ENCODE data around the gene BCL6. TPM values are rescaled to one million over a fixed set of nuclear protein-coding genes. Genes with fewer than 3 reads are reported as not detected.

Gene BCL6
- polyA plus RNA-seq, 3 donors: 33.2 to 349 (median 34.9) TPM

- peak in 1 of 3 donors; percentile 18 for DNase-seq
- peaks cover 0 to 2% (median 0%) of the 10 kb centered on the region in 7 donors for H3K9me3 Mint-ChIP-seq
- H3K4me1 Mint-ChIP-seq: peaks cover 45% of the 10 kb centered on the region
- H3K9ac ChIP-seq (ENCODE audit: insufficient read depth, low read length, poor library complexity, severe bottlenecking): peak overlapping the region; percentile 89
- no peaks in the 10 kb centered on the region for H3K9me3 ChIP-seq (replicated peaks in 1 of 2; ENCODE audit: control insufficient read depth in 1 of 2, insufficient read depth in 1 of 2, low read length in 2 of 2)
- peak overlapping the region; percentile 95 for H3K4me2 ChIP-seq (replicated peaks; ENCODE audit: extremely low read depth, low read length, poor library complexity, severe bottlenecking)
- peak overlapping the region; percentile 62 for H2AFZ ChIP-seq (ENCODE audit: insufficient read depth, low read depth, low read length, poor library complexity, severe bottlenecking)
- H4K20me1 ChIP-seq (ENCODE audit: insufficient read depth, low read length): peaks cover 97% of the 10 kb centered on the region
- WGBS (ENCODE audit: insufficient coverage): 0% methylated on average over 20 of the region's 22 CpGs
- no peaks in the 10 kb centered on the region for H3K27me3 ChIP-seq (ENCODE audit: control insufficient read depth in 2 of 2, insufficient read depth in 2 of 2, low read length in 2 of 2)
- H3K4me1 ChIP-seq (ENCODE audit: control insufficient read depth in 1 of 2, insufficient read depth in 2 of 2, low read length in 2 of 2): peaks cover 47 to 75% of the 10 kb centered on the region in 2 donors
- intact Hi-C loops (cut with micrococcal nuclease): loop anchor here (2.0 to 10.0 kb wide), 2 partner anchors 1086 to 1214 kb away; no protein-coding TSS in a partner anchor
- peaks cover 0 to 9% (median 3%) of the 10 kb centered on the region in 3 donors for H3K27me3 Mint-ChIP-seq (ENCODE audit: low read depth in 3 of 3)
- H3K4me3 ChIP-seq (replicated peaks in 1 of 3; ENCODE audit: low read depth in 2 of 3, low read length in 3 of 3): peak overlapping the region; percentile 68 to 96 (median 77)
- peak overlapping the region; percentile 95 to 100 for H3K4me3 Mint-ChIP-seq
- peak overlapping the region; percentile 99 to 100 (median 100) for H3K27ac Mint-ChIP-seq
- peaks cover 34 to 41% of the 10 kb centered on the region in 2 donors for H3K36me3 Mint-ChIP-seq
- peak; percentile 1 for TF ChIP-seq CTCF (IDR thresholded peaks at IDR 0.05)
- peaks cover 98% of the 10 kb centered on the region for H3K79me2 ChIP-seq (ENCODE audit: insufficient read depth, low read length)
- H3K27ac ChIP-seq (ENCODE audit: low read depth in 1 of 2, low read length in 2 of 2): peak overlapping the region; percentile 96 to 99
- H3K36me3 ChIP-seq (replicated peaks in 1 of 2; ENCODE audit: control insufficient read depth in 1 of 2, insufficient read depth in 2 of 2, low read length in 2 of 2): peaks cover 8 to 15% of the 10 kb centered on the region in 2 donors
Measured at GRCh38 chr3:187739094-187739560, 6.1 kb downstream of the BCL6 start.

GRCh38 chr3:187738331-187739093, 6.8 kb downstream of the BCL6 start:
- H3K9me3 ChIP-seq (replicated peaks in 1 of 2; ENCODE audit: control insufficient read depth in 1 of 2, insufficient read depth in 1 of 2, low read length in 2 of 2): no peaks in the 10 kb centered on the region
- H2AFZ ChIP-seq (ENCODE audit: insufficient read depth, low read depth, low read length, poor library complexity, severe bottlenecking): peak overlapping the region; percentile 62
- peak; percentile 77 for TF ChIP-seq CTCF (IDR thresholded peaks at IDR 0.05)
- peaks cover 14 to 22% of the 10 kb centered on the region in 2 donors for H3K36me3 ChIP-seq (replicated peaks in 1 of 2; ENCODE audit: control insufficient read depth in 1 of 2, insufficient read depth in 2 of 2, low read length in 2 of 2)
- under 1% methylated on average over 30 of the region's 43 CpGs for WGBS (ENCODE audit: insufficient coverage)
- Mint-ChIP-seq H3K27ac (peak overlapping the region; percentile 99 to 100 (median 100)), H3K4me1 (peaks cover 45% of the 10 kb centered on the region), H3K4me3 (peak overlapping the region; percentile 95 to 100), H3K9me3 (peaks cover 0 to 2% (median 0%) of the 10 kb centered on the region in 7 donors), H3K36me3 (peaks cover 40 to 47% of the 10 kb centered on the region in 2 donors), H3K27me3 (ENCODE audit: low read depth in 3 of 3) (peaks cover 0 to 9% (median 3%) of the 10 kb centered on the region in 3 donors)
- peak; percentile 66 to 79 (median 79) for DNase-seq
- peaks cover 47 to 75% of the 10 kb centered on the region in 2 donors for H3K4me1 ChIP-seq (ENCODE audit: control insufficient read depth in 1 of 2, insufficient read depth in 2 of 2, low read length in 2 of 2)
- H3K27ac ChIP-seq (ENCODE audit: low read depth in 1 of 2, low read length in 2 of 2): peak overlapping the region; percentile 96 to 99
- H4K20me1 ChIP-seq (ENCODE audit: insufficient read depth, low read length): peaks cover 97% of the 10 kb centered on the region
- intact Hi-C loops (cut with micrococcal nuclease): loop anchor here (2.0 to 10.0 kb wide), 2 partner anchors 1086 to 1214 kb away; no protein-coding TSS in a partner anchor
- peak overlapping the region; percentile 68 to 96 (median 77) for H3K4me3 ChIP-seq (replicated peaks in 1 of 3; ENCODE audit: low read depth in 2 of 3, low read length in 3 of 3)
- peak overlapping the region; percentile 95 for H3K4me2 ChIP-seq (replicated peaks; ENCODE audit: extremely low read depth, low read length, poor library complexity, severe bottlenecking)
- peak overlapping the region; percentile 89 for H3K9ac ChIP-seq (ENCODE audit: insufficient read depth, low read length, poor library complexity, severe bottlenecking)
- no peaks in the 10 kb centered on the region for H3K27me3 ChIP-seq (ENCODE audit: control insufficient read depth in 2 of 2, insufficient read depth in 2 of 2, low read length in 2 of 2)
- peaks cover 92% of the 10 kb centered on the region for H3K79me2 ChIP-seq (ENCODE audit: insufficient read depth, low read length)

All from CD14-positive monocyte (primary cell).